Activated T-cell treated with anti-CD3 and anti-CD28 coated beads, Interleukin-2, amount 50 U/mL, for 72 hours (primary cell): Measurements from ENCODE around the gene SENP8. TPM values are rescaled to one million over a fixed set of nuclear protein-coding genes. Genes with fewer than 3 reads are reported as not detected.
"Not testable (repeated sequence)": the region's sequence is repeated elsewhere in the genome, so short reads cannot be mapped to it uniquely, and the experiment has no call there.

Experiments used
- ATAC-seq, 2 donors: fragments of 150-1000 bp; cut with Tn5 transposase; replicated peaks in 1 of 2; 2 replicates each; pipeline ENCODE4 v1.10.0; 2021; ENCODE audit warnings: moderate library complexity in 2 of 2, mild to moderate bottlenecking in 1 of 2
- DNase-seq, 2 donors: peaks; one replicate each; pipeline ENCODE4 v3.0.0; 2021 to 2022; ENCODE audit warnings: mixed read lengths in 1 of 2
- H3K27ac Mint-ChIP-seq: one replicate; pipeline ENCODE4 v1.8.0; 2022; ENCODE audit warnings: mild to moderate bottlenecking, moderate library complexity, mixed read lengths
- H3K27me3 Mint-ChIP-seq: one replicate; pipeline ENCODE4 v1.8.0; 2022; ENCODE audit warnings: low read depth, mixed read lengths
- H3K36me3 Mint-ChIP-seq, 2 donors: one replicate each; pipeline ENCODE4 v1.8.0; 2022; ENCODE audit warnings: mixed read lengths in 2 of 2, mild to moderate bottlenecking in 1 of 2; ENCODE audit not compliant: insufficient read depth in 2 of 2
- H3K4me1 Mint-ChIP-seq: one replicate; pipeline ENCODE4 v1.8.0; 2022; ENCODE audit warnings: low read depth, mixed read lengths
- H3K4me3 Mint-ChIP-seq, 2 donors: one replicate each; pipeline ENCODE4 v1.8.0; 2022; ENCODE audit warnings: mild to moderate bottlenecking in 2 of 2, mixed read lengths in 2 of 2, moderate library complexity in 2 of 2
- H3K9me3 Mint-ChIP-seq, 2 donors: one replicate each; pipeline ENCODE4 v1.8.0; 2022; ENCODE audit warnings: mixed read lengths in 2 of 2
- total RNA-seq, 2 donors: library from RNA; stranded (reverse); gene quantifications; one replicate each; pipeline ENCODE4 v1.2.3, GENCODE V29; 2022

Gene SENP8
- 1 to 10 TPM; 1.5 to 3.2 TPM for total RNA-seq

- Mint-ChIP-seq H3K27me3 (no peaks in the 10 kb centered on the region), H3K9me3 (no peaks in the 10 kb centered on the region), H3K27ac (peak within 1 kb of the TSS; percentile 93), H3K36me3 (peaks cover 0 to 3% of the 10 kb centered on the region in 2 donors), H3K4me3 (peak within 1 kb of the TSS; percentile 97 to 100), H3K4me1 (peaks cover 47% of the 10 kb centered on the region)
- peak; percentile 96 to 98 for DNase-seq
- peak; percentile 72 to 74 for ATAC-seq
These were observed at the start of gene SENP8, which contains the start of gene MYO9A for GRCh38 chr15:72118017-72118978. Gene SENP8 (plus strand): TSS chr15:72118403. CDS start chr15:72139624, 21,221 bp downstream. Gene MYO9A (minus strand): TSS chr15:72118150. CDS start chr15:72046563, 71,587 bp downstream.

GRCh38 chr15:72068856-72069255, 49.3 kb upstream of the SENP8 start:
- ATAC-seq, result no peak
- DNase-seq, result no peak
- peaks cover 7% of the 10 kb centered on the region for H3K4me1 Mint-ChIP-seq
- no peaks in the 10 kb centered on the region for H3K36me3 Mint-ChIP-seq
- no peak overlapping the region for H3K27ac Mint-ChIP-seq
- no peaks in the 10 kb centered on the region for H3K27me3 Mint-ChIP-seq
- H3K9me3 Mint-ChIP-seq, result peaks cover 0 to 2% of the 10 kb centered on the region in 2 donors
- H3K4me3 Mint-ChIP-seq, result no peak overlapping the region

- peaks cover 7% of the 10 kb centered on the region for H3K4me1 Mint-ChIP-seq
- H3K4me3 Mint-ChIP-seq, result no peak overlapping the region
- no peak overlapping the region for H3K27ac Mint-ChIP-seq
- DNase-seq, result no peak
- peaks cover 0 to 2% of the 10 kb centered on the region in 2 donors for H3K9me3 Mint-ChIP-seq
- ATAC-seq, result no peak
- no peaks in the 10 kb centered on the region for H3K36me3 Mint-ChIP-seq
- no peaks in the 10 kb centered on the region for H3K27me3 Mint-ChIP-seq
These were observed 47.3 kb upstream of the SENP8 start for GRCh38 chr15:72070817-72071447.

- H3K4me1 Mint-ChIP-seq, result not testable (repeated sequence)
These were observed 46.8 kb upstream of the SENP8 start for GRCh38 chr15:72071448-72071825.

GRCh38 chr15:72074335-72075060, 43.7 kb upstream of the SENP8 start:
- DNase-seq (no peak), ATAC-seq (no peak)
- no peaks in the 10 kb centered on the region for H3K27me3 Mint-ChIP-seq
- peaks cover 0 to 2% of the 10 kb centered on the region in 2 donors for H3K9me3 Mint-ChIP-seq
- H3K4me3 Mint-ChIP-seq, result no peak overlapping the region
- no peak overlapping the region for H3K27ac Mint-ChIP-seq
- peaks cover 22% of the 10 kb centered on the region for H3K4me1 Mint-ChIP-seq
- H3K36me3 Mint-ChIP-seq, result no peaks in the 10 kb centered on the region

More at GRCh38 chr15:72071448-72071825, 46.8 kb upstream of the SENP8 start:
- H3K27me3 Mint-ChIP-seq, ATAC-seq, DNase-seq, H3K27ac Mint-ChIP-seq, H3K9me3 Mint-ChIP-seq, H3K36me3 Mint-ChIP-seq, H3K4me3 Mint-ChIP-seq: not testable (repeated sequence)

- H3K27ac Mint-ChIP-seq, result peak overlapping the region; percentile 68
- H3K36me3 Mint-ChIP-seq, result no peaks in the 10 kb centered on the region
- DNase-seq (no peak), ATAC-seq (no peak)
- no peaks in the 10 kb centered on the region for H3K27me3 Mint-ChIP-seq
- H3K4me1 Mint-ChIP-seq, result peaks cover 15% of the 10 kb centered on the region
- peaks cover 2 to 4% of the 10 kb centered on the region in 2 donors for H3K9me3 Mint-ChIP-seq
- H3K4me3 Mint-ChIP-seq, result no peak overlapping the region
These were observed 40.3 kb upstream of the SENP8 start for GRCh38 chr15:72077950-72078349.

GRCh38 chr15:72078887-72079286, 39.3 kb upstream of the SENP8 start:
- H3K27me3 Mint-ChIP-seq, result no peaks in the 10 kb centered on the region
- peak overlapping the region; percentile 2 for H3K27ac Mint-ChIP-seq
- ATAC-seq, result peak in 1 of 2 donors; percentile 53
- H3K4me1 Mint-ChIP-seq, result peaks cover 15% of the 10 kb centered on the region
- peaks cover 2% of the 10 kb centered on the region in 2 donors for H3K36me3 Mint-ChIP-seq
- DNase-seq, result no peak
- H3K9me3 Mint-ChIP-seq, result peaks cover 6 to 7% of the 10 kb centered on the region in 2 donors
- H3K4me3 Mint-ChIP-seq, result no peak overlapping the region

- Mint-ChIP-seq H3K9me3 (peaks cover 11 to 15% of the 10 kb centered on the region in 2 donors), H3K36me3 (peaks cover 2 to 7% of the 10 kb centered on the region in 2 donors), H3K27me3 (no peaks in the 10 kb centered on the region), H3K4me1 (peaks cover 11% of the 10 kb centered on the region), H3K4me3 (no peak overlapping the region), H3K27ac (no peak overlapping the region)
- no peak for ATAC-seq
- no peak for DNase-seq
These were observed 36.0 kb upstream of the SENP8 start for GRCh38 chr15:72082176-72082575.

GRCh38 chr15:72086010-72086697, 32.0 kb upstream of the SENP8 start:
- Mint-ChIP-seq H3K4me3 (no peak overlapping the region), H3K27ac (no peak overlapping the region), H3K27me3 (no peaks in the 10 kb centered on the region), H3K4me1 (no peaks in the 10 kb centered on the region), H3K36me3 (peaks cover 5 to 7% of the 10 kb centered on the region in 2 donors), H3K9me3 (peaks cover 14 to 15% of the 10 kb centered on the region in 2 donors)
- DNase-seq (no peak), ATAC-seq (no peak)

GRCh38 chr15:72086920-72087648, 31.1 kb upstream of the SENP8 start:
- ATAC-seq (no peak), DNase-seq (no peak)
- H3K4me1 Mint-ChIP-seq, result no peaks in the 10 kb centered on the region
- peaks cover 13% of the 10 kb centered on the region in 2 donors for H3K9me3 Mint-ChIP-seq
- H3K4me3 Mint-ChIP-seq, result no peak overlapping the region
- peaks cover 5 to 7% of the 10 kb centered on the region in 2 donors for H3K36me3 Mint-ChIP-seq
- H3K27ac Mint-ChIP-seq, result no peak overlapping the region
- H3K27me3 Mint-ChIP-seq, result no peaks in the 10 kb centered on the region

- no peak for ATAC-seq
- Mint-ChIP-seq H3K36me3 (peaks cover 0 to 3% of the 10 kb centered on the region in 2 donors), H3K27me3 (no peaks in the 10 kb centered on the region), H3K27ac (no peak overlapping the region), H3K9me3 (peaks cover 0 to 3% of the 10 kb centered on the region in 2 donors), H3K4me1 (no peaks in the 10 kb centered on the region), H3K4me3 (no peak overlapping the region)
- no peak for DNase-seq
These were observed 26.2 kb upstream of the SENP8 start for GRCh38 chr15:72092006-72092405.

GRCh38 chr15:72092691-72093090, 25.5 kb upstream of the SENP8 start:
- Mint-ChIP-seq H3K4me1 (no peaks in the 10 kb centered on the region), H3K4me3 (no peak overlapping the region), H3K27me3 (no peaks in the 10 kb centered on the region), H3K9me3 (peaks cover 0 to under 1% of the 10 kb centered on the region in 2 donors), H3K27ac (no peak overlapping the region), H3K36me3 (peaks cover 0 to under 1% of the 10 kb centered on the region in 2 donors)
- ATAC-seq, result no peak
- no peak for DNase-seq
